Stimulated activated CD8-positive, alpha-beta memory T cell treated with anti-CD3 and anti-CD28 coated beads, Interleukin-15, amount 100 ng/mL, for 4 hours (primary cell): ENCODE measurements around the gene TRIM44.
"Not testable (repeated sequence)": the region's sequence is repeated elsewhere in the genome, so short reads cannot be mapped to it uniquely, and the experiment has no call there.

Source experiments
- DNase-seq, 2 donors: peaks; one replicate each; pipeline ENCODE4 v3.0.0-alpha.2; 2020; ENCODE audit warnings: low read depth in 2 of 2

The TRIM44 gene

GRCh38 chr11:35715677-35716076, 53.1 kb downstream of the TRIM44 start:
- not testable (repeated sequence) for DNase-seq

- no peak for DNase-seq
Measured at GRCh38 chr11:35717043-35717442, 54.5 kb downstream of the TRIM44 start.

- no peak for DNase-seq
Measured at GRCh38 chr11:35717520-35717919, 54.9 kb downstream of the TRIM44 start.

GRCh38 chr11:35721651-35722282, 59.2 kb downstream of the TRIM44 start:
- DNase-seq: no peak

DNA sequence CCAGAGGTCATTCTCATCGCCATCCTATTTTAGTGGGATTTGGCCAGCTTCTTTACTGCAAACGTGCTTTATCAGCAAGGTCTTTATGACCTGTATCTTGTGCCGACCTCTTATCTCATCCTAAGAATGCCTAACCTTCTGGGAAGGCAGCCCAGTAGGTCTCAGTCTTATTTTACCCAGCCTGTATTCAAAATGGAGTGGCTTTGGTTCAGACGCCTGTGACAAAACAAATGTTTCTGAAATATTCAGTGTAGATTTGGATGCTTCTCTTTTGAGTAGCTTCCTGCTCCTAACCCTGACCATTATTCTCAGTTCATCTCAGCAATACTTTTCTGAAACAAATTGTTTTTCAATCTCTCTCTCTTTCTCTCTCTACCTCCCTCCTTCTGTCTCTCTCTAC, 60.1 kb downstream of the TRIM44 start:
- DNase-seq: no peak

GRCh38 chr11:35723493-35723892, 60.9 kb downstream of the TRIM44 start:
- no peak for DNase-seq

DNA sequence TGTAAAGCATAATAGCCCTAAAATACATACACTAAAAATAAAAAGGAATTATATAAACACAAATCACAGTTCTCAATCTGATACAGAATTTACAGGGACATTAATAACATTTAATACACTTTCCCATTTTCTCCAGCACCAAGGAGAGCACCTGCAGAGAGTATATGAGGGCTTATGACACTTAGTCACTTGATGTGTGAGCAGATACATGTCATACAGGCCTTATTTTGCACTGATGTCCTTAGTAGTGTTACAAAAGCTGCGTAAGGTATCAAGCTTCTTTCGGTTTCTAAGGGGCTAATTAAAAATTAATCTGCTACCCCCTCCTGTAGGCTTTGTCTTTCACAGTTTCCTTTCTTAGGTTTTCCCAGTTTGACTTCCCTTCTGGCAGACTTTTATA, 61.3 kb downstream of the TRIM44 start:
- DNase-seq: no peak

DNA sequence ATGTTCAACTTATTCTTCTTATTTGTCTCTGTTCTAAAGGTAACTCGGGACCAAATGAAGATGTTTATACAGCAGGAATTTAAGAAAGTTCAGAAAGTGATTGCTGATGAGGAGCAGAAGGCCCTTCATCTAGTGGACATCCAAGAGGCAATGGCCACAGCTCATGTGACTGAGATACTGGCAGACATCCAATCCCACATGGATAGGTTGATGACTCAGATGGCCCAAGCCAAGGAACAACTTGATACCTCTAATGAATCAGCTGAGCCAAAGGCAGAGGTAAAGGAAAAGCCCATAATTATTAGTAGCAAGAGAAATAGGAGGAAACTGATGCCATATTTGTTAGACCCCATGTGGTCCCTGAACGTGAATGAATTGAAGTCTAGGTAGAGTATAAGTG, 63.3 kb downstream of the TRIM44 start:
- no peak for DNase-seq

GRCh38 chr11:35727140-35727539, 64.6 kb downstream of the TRIM44 start:
- DNase-seq: no peak

- DNase-seq: no peak
Measured at GRCh38 chr11:35730254-35730653, 67.7 kb downstream of the TRIM44 start.

DNA sequence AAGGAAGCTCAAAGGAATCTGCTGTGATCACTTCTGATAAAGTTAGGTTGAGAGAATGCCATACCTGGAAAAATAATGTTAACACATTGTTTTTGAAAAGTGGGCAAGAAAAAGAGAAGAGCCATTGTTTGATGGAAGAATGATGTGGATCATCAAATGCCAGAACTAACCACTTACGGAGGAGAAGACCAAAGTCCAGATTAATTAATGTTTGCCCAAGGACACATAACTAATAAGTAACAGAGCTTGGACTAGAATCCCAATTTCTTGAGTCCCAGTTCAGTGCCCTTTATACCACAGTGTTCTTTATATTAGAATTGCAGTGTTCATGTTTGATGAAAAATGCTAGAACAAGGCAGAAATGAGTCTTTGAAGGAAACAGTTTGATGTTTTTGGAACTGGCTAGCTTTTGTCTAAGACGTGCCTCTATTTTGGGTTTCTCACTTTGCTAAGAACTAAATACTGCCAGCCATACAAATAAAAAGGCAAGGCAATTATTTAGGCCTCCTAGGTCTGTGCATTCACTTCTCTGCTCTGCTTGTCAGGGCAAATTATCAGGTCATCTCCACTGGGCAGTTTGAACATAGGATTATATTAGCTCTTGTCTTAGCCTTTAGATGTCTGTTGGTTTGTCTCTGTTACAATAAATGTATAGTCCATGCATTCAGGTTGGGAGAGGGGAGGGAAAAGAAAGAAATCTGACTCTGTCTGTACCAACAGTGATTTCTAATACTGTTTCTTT, 72.3 kb downstream of the TRIM44 start:
- no peak for DNase-seq

- no peak for DNase-seq
Measured at GRCh38 chr11:35735411-35735810, 72.8 kb downstream of the TRIM44 start.

- no peak for DNase-seq
Measured at GRCh38 chr11:35735903-35736302, 73.3 kb downstream of the TRIM44 start.

DNA sequence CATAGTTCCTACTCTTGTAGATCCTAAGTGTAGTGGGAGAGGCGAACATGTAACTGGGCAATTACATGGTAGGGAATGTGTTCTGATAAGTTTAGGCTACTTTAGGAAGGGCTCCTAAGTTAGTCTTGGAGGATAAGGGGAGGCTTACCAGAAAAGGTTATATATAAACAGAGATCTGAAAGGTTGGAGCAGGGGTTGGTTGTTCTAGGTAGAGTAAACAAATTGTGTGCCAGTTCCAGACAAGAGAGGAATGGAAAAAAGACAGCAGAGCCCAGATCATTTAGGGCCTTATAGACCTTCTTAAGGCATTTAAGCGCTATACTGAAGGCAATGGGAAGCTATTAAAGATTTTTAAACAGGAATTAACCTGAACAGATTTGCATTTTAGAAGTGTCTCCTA, 74.4 kb downstream of the TRIM44 start:
- DNase-seq: no peak

DNA sequence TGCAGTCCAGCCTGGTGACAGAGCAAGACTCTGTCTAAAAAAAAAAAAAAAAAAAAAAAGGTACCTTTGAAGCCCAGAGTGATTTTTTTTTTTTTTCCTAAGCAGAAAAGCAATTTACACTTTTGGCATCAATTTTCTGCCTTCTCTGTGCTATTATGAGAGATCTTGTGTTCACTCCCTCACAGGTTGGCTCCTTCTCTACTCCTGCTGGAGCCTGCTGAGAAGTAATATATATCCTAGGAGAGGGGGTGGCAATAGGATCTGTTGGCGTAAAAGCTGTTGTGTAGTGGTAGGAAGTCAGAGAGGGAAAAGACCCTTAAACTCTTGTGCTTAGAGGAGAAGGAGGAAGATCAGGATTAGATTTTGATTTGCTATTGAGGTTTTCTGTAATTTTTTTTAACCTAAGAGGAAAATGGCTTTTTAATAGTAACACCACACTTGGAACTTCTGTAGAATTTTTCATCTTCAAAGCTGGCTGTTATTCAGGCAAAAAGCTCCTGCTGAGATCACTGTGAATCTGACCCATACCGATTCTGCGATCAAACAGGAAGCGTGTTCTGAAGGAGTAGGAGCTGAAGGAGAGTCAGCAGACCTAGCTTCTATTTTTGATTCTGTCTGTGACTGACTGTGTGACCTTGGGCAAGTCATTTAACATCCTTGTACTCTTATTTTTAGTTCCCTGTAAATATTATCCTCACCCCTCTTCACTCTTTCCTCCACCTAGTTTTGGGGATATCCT, 77.7 kb downstream of the TRIM44 start:
- no peak for DNase-seq

DNA sequence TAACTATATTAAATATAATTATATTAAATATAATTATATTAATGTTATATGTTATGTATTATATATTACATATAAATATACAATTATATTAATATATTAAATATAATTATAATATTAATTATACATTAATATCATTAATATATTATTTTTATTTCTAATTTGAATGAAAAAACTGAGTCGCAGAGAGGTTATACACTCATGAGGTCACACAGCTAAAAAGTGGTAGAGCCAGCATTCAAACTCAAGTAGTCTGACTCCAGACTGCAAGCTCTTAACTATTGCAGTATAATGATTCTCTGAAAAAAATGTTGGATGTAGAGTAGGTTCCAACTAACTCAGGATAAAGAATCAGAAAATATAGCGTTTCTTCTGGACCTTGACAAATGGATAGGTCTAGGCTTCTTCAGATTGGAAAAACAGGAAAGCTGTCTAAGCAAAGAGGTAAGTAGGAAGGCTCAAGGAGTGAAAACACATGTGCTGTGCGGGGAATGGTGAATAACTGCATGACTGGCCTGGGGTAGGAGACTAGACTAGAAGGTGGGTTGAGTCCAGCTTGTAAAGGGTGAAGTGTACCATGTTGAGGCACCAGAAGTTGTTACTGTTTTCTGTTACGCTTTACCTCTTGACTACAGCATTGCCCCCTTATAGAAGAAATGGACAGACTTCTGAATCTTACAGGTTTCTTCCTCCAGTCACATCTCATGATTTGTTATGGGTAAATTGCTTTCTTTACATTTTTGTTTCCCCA, 80.3 kb downstream of the TRIM44 start:
- no peak for DNase-seq

GRCh38 chr11:35746356-35747153, 84.0 kb downstream of the TRIM44 start:
- DNase-seq: no peak

DNA sequence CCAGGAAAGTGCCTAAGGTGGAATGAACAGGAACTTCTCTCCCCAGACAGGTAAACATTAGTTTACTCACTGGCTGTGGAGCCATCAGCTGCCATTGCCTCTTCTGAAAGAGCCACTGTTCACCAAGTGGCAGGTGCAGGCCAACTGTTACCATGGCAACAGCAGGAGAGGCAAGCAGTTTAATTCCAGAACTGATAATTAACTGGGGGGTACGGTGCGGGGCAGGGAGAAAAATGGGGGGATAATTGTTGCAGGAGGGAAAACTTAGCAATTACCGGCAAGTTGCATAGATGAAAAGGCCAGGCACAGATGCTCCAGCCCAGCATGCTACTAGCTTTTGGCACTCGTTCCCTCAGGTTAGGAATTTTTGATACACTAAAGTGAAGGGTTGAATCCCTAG, 85.1 kb downstream of the TRIM44 start:
- no peak for DNase-seq

- DNase-seq: no peak
Measured at GRCh38 chr11:35748644-35749043, 86.1 kb downstream of the TRIM44 start.

DNA sequence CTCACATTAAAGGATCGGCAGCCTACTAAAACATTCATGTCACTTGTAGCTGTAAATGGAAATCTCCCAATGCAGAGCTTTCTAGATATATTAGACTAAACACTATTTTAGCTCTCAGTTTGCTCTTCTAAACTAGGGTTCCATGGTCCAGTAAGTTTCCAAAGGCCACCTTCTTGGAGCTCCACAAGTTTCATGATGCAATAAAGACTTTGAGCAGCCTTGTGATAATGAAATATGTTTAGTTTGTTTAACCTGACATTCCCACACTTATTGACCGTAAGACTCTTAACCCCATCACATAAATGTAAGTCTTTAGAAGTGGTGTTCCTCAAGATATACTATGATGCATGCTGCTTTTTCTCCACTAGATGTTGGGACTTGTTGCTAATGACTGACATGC, 87.7 kb downstream of the TRIM44 start:
- DNase-seq: no peak

- no peak for DNase-seq
Measured at GRCh38 chr11:35750981-35751663, 88.5 kb downstream of the TRIM44 start.
